HG02840 (cell line): ENCODE data around the gene FBXL7.

ENCODE experiments used
- ATAC-seq: cut with Tn5 transposase; IDR thresholded peaks from one replicate; pipeline ENCODE4 v1.9.1; 2021; ENCODE audit warnings: mild to moderate bottlenecking, moderate library complexity, moderate number of reproducible peaks; ENCODE audit not compliant: unreplicated experiment, low FRiP score

FBXL7 gene

DNA sequence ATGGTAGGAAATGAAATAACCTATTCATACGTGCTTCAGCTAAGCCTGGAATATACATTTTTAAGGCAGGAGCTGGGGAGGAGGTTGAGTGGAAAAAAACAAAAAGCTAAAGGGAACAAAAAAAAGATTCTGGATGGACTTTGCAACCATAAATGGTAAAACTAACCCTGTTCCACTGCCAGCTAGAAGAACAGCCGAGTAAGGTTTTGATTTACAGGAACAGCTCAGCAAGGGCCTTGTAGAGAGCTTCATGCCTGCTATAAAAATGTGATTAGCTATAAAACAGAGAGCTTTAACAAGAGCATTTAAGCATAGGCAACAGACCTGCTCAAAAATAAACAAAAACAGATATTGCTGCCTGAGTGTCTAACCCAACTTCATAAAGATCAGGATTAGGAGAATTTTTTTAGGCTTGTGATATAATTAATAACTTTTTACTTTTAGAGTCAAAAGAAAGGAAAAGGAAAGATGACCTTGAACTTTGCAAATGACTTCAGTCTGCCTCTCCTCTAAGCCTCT lies 194.8 kb downstream of the FBXL7 start:
- no peak for ATAC-seq

DNA sequence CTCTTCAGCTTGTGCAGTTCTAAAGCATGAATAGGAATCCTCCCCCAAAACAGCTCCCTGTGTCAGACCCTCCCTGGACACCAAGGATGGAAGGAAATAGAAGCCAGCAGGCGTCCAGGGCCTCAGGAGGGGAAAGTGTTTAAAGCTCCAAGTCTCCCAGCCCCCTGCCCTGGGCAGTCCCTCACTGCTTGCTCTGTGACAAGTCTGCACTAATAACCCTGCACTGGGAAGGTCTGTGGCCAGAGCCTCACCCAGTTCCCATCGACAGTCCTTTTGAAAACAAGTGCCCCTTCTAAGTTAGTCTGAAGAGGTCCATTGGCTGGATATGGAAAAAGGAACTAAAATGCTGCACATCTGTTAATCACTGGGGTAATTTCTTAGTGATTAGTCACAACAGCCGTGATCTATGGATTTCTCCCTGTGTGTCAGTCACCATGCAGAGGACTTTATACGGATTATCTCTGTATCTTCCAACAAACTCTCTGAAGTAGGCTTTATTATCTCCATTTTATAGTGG lies 195.3 kb downstream of the FBXL7 start:
- ATAC-seq: no peak

DNA sequence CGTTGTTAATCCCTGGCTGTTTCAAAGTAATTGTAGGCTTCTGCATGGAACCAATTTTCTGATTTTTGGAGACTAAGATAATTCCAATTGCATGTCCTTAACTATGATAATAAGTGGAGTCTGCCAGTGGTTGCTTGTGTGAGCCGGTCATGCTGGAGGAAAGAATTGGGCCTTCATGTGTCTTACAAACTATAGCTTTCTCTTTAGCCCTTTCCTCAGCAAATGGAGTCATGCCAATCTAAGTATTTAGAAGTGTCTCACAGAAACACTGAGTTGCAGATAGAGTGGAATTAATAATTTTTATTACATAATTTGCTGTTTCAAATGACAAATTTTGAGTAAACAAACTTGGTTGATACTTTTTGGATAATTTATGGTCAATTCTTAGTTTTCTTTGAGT lies 200.4 kb downstream of the FBXL7 start:
- ATAC-seq: no peak

DNA sequence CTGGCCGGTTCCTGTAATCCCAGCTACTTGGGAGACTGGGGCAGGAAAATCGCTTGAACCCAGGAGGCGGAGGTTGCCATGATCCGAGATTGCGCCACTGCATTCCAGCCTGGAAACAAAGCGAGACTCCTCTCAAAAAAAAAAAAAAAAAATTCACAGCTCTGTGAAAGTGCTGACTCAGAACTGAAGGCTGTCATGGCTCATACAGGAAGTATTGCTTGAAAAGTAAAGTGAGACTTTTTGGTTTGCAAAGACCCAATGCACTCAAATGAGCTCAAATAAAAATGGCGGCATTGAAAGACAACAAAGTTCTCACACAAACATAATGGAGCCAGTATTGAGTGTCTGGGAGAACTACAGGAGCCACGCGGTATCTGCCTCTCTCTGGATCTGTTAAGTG lies 202.1 kb downstream of the FBXL7 start:
- no peak for ATAC-seq

DNA sequence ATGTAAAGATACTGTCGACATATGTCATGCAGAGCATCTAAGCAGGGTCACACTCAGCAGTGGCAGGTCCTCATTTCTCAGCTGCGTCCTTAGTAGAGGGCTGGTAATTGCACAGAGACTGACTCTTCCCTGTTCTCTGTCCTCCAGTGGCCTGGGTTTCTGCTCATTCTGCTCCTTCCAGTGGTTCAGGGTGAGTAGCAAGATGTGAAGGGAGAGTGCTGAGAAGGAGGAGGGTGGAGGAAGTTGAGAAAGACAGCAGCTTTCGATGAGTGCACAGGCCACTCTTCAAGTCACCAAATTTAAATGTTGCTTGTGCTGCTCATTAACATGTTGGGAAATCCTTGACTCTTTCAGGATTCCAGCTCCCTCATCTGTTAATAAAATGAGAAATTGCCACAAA lies 203.9 kb downstream of the FBXL7 start:
- ATAC-seq: no peak

DNA sequence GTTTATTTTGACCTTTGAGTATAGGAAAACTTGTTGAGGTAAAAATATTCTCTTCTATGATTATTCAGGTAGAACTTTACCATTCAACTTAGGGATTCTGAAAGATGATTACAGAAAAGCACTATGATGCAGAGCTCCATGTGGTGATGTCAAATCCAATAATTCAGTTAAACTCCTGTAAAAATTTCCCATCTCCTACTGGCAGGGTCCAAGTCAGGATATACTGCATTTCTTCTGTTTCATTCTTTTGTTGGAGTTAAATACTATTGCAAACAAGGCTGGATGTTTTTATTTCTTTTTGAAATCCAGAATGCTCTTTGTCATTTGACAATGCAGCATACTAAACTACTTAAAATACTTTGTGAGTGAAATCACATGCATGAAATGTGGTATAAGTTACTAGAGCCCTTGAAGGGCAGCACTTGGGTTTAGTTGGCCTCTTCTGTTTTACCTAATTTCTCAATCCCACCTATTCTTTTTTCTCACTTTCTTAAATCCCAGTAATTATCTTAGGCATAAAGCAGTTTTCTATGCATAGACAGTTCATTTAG lies 204.5 kb downstream of the FBXL7 start:
- ATAC-seq: no peak

DNA sequence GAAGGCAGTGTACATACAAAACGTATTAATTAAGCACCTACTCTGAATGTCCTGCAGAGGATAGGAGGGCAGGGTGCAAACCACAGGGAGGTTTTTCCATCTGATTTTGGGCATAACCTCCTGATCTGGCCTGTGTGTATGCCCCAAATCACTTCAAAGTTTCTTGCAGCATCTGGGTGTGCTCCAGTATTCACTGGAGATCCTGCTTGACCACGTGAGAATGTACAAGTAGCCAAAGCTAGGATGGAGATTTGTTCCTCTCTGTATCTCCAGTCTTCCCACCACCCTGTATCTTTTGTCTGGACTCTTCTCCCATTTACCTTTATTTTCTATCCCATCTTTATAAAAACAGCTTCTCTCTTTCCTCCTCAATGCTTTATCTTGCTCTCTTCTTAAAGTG lies 207.7 kb downstream of the FBXL7 start:
- ATAC-seq: no peak

DNA sequence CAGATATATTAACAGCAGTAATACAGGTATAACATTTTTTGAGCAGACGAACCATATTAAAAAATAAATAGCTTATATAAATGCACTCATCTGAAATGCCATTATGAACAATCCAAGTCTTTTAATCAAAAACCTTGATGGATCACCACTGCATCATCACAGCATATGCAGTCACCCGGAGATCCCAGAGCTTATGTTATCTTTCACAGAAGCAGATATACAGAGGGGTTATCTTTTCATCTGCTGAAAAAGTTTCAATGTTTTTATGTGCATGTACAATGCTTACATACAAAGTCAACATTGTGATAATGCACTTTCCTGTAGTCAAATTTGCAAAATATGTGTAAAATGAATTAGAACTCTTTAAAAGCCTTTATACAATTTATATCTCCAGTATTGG lies 211.9 kb downstream of the FBXL7 start:
- ATAC-seq: no peak

DNA sequence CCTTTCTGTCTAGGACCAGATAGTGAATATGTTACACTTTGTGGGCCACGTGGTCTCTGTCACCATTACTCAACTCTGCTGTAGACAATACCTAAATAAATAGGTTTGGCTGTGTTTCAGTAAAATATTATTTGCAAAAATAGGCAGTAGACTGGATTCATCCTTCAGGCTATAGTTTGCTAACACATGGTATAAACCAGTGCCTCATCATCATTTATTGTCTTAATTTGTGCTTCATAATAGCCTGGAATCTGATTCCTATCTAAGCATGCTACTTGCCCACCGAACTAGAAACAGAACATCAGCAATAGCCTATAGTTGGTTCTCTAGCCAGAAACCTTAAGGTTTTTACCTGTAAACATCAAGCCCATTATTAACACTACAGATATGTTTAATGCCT lies 215.6 kb downstream of the FBXL7 start:
- no peak for ATAC-seq

DNA sequence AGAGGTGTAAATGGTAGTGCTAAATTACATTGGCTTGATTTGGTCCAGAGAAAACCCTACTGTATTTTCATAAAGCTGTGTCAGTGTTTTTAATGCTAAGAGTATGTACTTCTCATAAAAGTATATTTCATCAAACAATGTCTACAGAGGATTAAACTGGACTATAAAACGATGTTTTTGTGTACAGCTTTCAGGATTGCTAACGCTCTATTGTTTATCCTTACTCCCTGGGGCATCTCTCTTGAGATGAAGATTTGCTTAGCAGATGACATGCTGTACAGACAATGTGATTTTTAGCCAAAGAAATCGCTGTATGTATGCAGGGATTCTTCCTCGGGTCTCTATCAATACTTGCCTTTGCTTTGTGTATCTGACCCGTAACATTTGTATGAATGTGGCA lies 216.0 kb downstream of the FBXL7 start:
- ATAC-seq: no peak

DNA sequence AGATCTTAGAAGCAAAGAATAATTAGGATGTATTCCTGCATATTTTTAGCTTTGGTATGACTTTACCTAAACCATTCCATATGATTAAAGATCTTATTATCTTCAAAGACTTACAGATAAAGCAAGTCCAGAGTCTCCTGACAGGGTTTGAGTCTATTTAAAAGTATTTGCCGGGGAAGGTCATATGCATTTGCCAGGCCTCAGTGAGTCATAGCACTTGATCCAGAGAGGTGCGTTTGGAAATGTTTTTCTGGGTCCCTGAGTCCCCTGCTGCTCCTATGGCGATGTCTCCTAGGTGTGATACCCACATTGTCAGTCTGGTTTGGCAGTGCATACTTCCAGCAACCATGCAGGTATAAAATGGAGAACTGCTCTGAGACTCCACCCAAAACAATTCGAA lies 217.0 kb downstream of the FBXL7 start:
- ATAC-seq: no peak

DNA sequence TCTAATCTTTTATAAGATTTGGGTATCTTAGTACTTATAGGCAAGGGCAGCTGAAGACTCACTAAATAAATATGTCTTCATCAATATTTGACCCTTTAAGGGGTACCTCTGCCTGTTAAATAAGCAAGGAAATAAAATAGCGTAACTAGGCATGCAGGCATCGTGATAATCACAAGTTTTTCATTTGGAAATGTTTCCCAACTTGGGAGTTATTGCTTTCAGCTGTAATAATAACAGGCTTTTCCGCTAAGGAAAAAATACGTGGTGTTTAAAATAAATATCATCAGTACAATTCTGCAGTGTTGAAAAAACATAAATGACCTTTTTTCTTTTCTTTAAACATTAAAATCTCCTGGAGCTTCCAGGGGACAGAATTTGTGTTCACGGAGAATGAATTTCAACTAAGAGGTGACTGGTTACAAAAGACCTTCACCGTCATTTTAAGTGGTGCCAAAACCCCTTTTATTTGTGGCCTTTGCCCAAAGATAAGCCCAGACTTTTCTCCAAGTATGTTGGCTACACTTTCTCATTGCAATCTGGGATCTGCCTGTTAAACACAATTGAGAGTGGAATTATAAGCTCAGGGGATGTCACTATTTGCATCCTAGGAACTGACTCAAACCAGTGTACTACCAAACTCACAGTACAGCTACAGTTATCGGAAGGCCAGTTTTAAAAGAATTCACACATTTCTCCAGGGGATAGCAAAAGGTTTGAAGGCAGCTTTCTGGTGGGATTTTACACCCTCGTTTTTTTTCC lies 218.6 kb downstream of the FBXL7 start:
- ATAC-seq: no peak

DNA sequence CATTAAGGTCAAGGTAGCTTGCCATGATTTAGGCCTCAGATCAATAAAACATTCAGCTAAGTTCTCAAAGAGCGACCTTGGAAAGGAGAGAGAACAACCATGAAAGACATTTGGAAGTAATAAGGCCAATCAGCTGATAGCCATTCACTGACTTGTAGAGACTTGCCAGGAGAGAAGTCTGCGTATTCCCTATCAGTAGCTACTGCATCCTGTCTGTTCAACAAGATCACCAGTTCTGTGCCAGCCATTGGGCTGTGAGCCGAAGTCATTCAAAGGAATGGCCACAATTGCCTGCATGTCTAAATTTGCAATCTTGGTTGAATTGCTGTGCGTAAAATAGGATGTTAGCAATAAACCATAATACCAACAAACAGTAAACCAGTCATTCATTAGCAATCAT lies 219.8 kb downstream of the FBXL7 start:
- ATAC-seq: no peak

DNA sequence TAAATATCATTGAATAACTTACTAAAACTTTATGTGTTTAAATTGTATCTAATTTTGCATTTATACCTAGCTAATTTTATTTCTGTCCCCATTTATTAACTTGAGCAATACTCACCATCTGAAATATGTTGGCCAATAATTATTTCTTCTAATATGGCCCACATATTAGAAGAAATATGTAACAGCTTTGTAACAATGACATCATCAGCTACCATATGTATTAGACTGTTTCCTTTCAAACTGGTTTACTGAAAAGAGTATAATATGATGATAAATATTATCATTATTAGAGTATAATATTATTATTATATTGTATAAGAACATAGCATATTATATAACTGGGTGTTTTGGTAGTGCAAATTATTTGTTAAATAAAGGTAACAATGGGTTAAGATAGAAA lies 220.5 kb downstream of the FBXL7 start:
- ATAC-seq: no peak

DNA sequence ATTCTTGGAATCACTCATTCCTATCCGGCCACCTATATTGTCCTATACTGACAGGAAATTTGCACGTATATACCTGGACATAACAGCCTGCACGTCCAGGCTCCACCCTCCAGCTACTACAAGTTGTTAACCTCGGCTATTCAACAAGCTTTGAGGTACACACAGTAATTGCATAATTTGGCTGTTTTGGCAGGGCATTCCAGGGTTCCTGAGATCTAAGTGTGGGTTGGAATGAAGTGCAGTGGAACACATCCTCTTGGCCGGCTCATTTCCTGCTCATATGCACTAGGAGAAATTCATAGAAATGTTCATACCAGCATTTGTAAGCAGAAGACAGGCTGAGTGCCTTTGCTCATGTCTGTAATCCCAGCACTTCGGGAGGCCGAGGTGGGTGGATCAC lies 222.3 kb downstream of the FBXL7 start:
- no peak for ATAC-seq

DNA sequence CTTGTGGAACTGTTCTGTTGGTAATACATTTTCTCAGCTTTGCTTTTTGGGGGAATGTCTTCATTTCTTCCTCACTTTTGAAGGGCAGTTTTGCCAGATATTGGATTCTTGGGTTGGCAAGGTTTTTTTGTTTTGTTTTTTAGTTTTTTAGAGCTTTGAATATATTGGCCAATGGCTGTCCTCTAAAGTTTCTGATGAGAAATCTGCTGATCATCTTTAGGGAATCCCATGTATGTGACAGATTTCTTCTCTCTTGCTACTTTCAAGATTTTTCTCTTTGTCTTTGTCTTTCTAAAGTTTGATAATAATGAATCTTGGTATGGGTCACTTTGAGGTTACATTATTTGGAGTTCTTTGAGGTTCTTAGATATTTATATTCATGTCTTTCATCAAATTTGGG lies 227.4 kb downstream of the FBXL7 start:
- no peak for ATAC-seq

DNA sequence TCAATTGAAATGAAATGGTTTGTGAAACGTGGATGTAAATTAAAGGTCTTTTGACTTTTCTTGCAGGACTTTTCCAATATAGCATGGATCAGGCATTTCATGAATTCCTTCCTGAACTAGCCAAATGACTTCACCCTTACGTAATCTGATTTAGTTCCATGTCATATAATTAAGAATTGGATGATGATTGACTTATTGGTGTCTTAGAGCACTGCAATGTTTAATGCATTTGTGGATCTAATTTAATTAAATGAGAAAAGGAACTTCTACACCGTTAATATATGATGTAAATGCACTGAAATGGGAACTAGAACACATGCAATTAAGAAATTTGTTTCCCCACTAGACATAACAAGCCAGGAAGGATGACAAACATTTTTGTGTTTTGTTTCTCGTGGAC lies 228.8 kb downstream of the FBXL7 start:
- no peak for ATAC-seq

DNA sequence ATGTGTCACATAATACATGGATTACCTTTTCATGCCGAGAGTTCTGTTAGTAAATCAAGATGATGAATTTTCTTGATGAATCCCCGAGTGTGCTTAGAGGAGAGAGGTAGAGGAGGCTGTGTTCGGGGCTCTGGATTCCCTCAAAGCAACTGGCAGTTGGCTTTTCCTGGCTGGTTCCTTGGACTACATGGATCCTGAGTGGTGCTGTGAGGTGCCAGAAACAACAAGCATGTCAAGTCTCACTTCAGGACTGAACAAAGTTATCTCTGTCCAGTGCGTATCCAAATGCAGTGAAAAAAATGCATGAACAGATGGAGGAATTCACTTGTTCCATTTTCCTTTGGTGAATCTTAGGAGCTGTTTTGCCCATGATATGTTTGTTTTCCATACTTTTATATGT lies 231.7 kb downstream of the FBXL7 start:
- ATAC-seq: no peak

DNA sequence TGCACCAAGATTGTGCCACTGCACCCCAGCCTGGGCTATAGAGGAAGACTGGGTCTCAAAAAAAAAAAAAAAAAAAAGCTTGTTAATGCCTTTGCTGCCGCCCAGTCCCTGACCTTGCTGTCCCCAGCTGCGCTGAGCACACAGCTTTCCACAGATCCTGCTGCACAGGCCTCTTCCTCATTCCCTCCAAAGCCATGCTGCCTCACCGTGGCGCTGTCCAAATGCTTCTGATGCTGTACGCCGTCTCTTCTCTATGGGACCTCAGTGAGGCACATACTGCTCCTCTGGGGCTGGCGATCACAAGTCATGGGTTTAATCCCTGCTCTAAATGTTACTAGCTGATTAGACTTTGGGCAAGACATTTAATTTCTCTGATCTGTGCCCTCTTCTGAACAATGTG lies 234.1 kb downstream of the FBXL7 start:
- no peak for ATAC-seq

DNA sequence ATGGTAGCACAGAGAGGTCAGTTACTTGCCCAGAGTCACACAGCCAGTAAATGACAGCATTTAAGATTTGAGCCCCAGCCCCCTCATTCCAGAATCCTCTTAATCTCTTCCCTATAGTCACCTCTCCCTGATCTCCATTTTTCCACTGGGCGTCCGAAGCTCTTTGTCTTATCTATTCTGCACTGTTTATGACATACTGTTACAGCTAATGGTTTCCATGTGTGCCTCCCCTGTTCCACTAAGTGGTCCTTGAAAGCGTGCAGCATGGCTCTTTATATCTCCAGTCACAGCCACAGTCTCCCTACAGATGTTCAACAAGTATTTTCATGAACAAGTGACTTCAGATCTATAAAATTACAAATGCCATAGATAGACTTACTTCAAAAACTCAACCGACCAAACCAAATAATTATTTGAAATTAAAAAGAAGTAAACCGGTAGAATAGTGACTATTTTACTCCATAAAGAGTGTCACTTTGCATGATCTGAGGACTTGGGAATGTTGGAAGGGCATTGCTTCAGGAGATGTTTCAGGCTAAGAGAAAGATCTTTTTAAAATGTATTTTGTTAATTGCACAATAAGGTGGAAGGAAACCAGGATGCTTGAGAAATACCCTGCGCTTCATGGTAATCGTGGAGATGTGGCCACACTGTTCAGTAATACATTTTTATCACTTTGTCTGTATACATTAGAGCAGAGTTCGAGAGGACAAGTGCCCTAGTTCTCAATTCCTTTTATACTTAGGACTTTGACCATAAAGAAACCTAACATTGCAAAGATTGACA lies 237.2 kb downstream of the FBXL7 start:
- no peak for ATAC-seq

DNA sequence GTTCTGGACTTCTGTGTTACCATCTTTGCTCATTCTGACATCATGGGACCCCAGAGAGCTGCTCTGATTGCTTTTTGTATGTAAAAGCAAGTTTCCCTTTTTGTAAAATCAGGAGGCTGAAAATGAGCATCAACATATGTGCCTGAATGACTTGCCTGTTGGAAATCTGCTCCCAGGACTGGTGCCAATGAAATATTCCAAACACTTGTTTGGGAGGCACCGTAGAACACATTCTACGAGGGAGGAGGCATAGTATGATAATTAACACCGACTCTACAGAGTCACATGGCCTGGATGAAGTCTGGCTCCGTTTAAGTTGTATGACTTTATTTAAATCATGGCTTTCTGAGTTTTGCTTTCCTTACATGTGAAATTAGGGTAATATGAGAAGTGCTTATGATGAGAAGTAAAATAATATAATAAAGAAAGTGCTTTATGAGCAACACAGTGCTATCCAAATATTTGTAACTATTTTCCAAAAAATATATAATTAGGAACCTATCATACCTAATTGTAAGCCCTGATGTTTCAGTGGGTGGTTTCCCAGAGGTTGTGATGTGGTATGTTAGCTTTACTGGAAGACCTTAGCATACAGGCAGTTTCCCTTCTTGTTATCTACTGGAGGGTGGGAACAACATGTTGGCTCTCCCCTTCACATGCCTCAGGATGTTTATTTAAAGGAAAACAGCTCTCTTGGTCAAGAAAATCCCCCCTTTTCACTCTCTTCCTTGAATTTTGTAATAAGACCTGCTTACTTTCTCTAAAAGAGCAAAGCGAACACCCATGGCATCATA lies 238.1 kb downstream of the FBXL7 start:
- ATAC-seq: no peak
